Mucosa of stomach (tissue), 1 donor: ENCODE measurements around the gene UBE2I.
"Not testable (repeated sequence)": the region's sequence is repeated elsewhere in the genome, so short reads cannot be mapped to it uniquely, and the experiment has no call there.

Experiments
- H3K27me3 ChIP-seq: one replicate; pipeline ENCODE4 v1.7.0; 2013; ENCODE audit warnings: mild to moderate bottlenecking, low read length; ENCODE audit not compliant: control insufficient read depth, insufficient read depth
- H3K36me3 ChIP-seq: one replicate; pipeline ENCODE4 v1.7.0; 2013; ENCODE audit warnings: low read length; ENCODE audit not compliant: control insufficient read depth, insufficient read depth
- H3K4me1 ChIP-seq: one replicate; pipeline ENCODE4 v1.7.0; 2013; ENCODE audit warnings: mild to moderate bottlenecking, low read length; ENCODE audit not compliant: control insufficient read depth, insufficient read depth
- H3K4me3 ChIP-seq: one replicate; pipeline ENCODE4 v1.7.0; 2013; ENCODE audit warnings: low read length
- H3K9ac ChIP-seq: one replicate; pipeline ENCODE4 v1.7.0; 2013; ENCODE audit warnings: mild to moderate bottlenecking, low read length, moderate library complexity
- H3K9me3 ChIP-seq: one replicate; pipeline ENCODE4 v1.7.0; 2013; ENCODE audit warnings: mild to moderate bottlenecking, low read length, moderate library complexity; ENCODE audit not compliant: control insufficient read depth
- donor health status: Pancreatic carcinoma.

UBE2I gene

GRCh38 chr16:1308977-1309885, at the start of gene UBE2I:
Gene UBE2I (plus strand): TSS chr16:1309636. CDS start chr16:1314031, 4,395 bp downstream.
- H3K9ac ChIP-seq, result peak within 1 kb of the TSS; percentile 97
- H3K4me3 ChIP-seq, result peak within 1 kb of the TSS; percentile 44
- H3K27me3 ChIP-seq, result no peaks in the 10 kb centered on the region
- no peaks in the 10 kb centered on the region for H3K36me3 ChIP-seq
- peaks cover 21% of the 10 kb centered on the region for H3K4me1 ChIP-seq
- H3K9me3 ChIP-seq, result no peaks in the 10 kb centered on the region

- Histone ChIP-seq H3K9me3 (no peaks in the 10 kb centered on the region), H3K27me3 (peaks cover 56% of the 10 kb centered on the region), H3K4me3 (no peak overlapping the region), H3K4me1 (peaks cover 7% of the 10 kb centered on the region), H3K36me3 (no peaks in the 10 kb centered on the region), H3K9ac (no peak overlapping the region)
Observed at GRCh38 chr16:1259760-1260068, 49.7 kb upstream of the UBE2I start.

- peaks cover 7% of the 10 kb centered on the region for H3K4me1 ChIP-seq
- H3K9ac ChIP-seq, result no peak overlapping the region
- no peak overlapping the region for H3K4me3 ChIP-seq
- no peaks in the 10 kb centered on the region for H3K9me3 ChIP-seq
- peaks cover 56% of the 10 kb centered on the region for H3K27me3 ChIP-seq
- H3K36me3 ChIP-seq, result no peaks in the 10 kb centered on the region
Observed at GRCh38 chr16:1260101-1260680, 49.2 kb upstream of the UBE2I start.

GRCh38 chr16:1261131-1261892, 48.1 kb upstream of the UBE2I start:
- Histone ChIP-seq H3K27me3 (peaks cover 56% of the 10 kb centered on the region), H3K4me3 (no peak overlapping the region)

GRCh38 chr16:1262210-1262845, 47.1 kb upstream of the UBE2I start:
- Histone ChIP-seq H3K4me1 (peaks cover 7% of the 10 kb centered on the region), H3K9ac (no peak overlapping the region), H3K27me3 (peaks cover 49% of the 10 kb centered on the region), H3K36me3 (no peaks in the 10 kb centered on the region), H3K9me3 (no peaks in the 10 kb centered on the region), H3K4me3 (no peak overlapping the region)

More at GRCh38 chr16:1261131-1261892, 48.1 kb upstream of the UBE2I start:
- Histone ChIP-seq H3K36me3 (no peaks in the 10 kb centered on the region), H3K9me3 (no peaks in the 10 kb centered on the region), H3K4me1 (peaks cover 7% of the 10 kb centered on the region), H3K9ac (no peak overlapping the region)

GRCh38 chr16:1262846-1263221, 46.6 kb upstream of the UBE2I start:
- Histone ChIP-seq H3K36me3 (no peaks in the 10 kb centered on the region), H3K9me3 (no peaks in the 10 kb centered on the region), H3K27me3 (peaks cover 49% of the 10 kb centered on the region), H3K9ac (no peak overlapping the region), H3K4me1 (peaks cover 7% of the 10 kb centered on the region), H3K4me3 (no peak overlapping the region)

GRCh38 chr16:1263591-1264344, 45.7 kb upstream of the UBE2I start:
- Histone ChIP-seq H3K27me3 (peaks cover 49% of the 10 kb centered on the region), H3K9me3 (no peaks in the 10 kb centered on the region), H3K36me3 (no peaks in the 10 kb centered on the region), H3K4me3 (no peak overlapping the region), H3K9ac (no peak overlapping the region), H3K4me1 (peaks cover 7% of the 10 kb centered on the region)

GRCh38 chr16:1264345-1265089, 44.9 kb upstream of the UBE2I start:
- no peaks in the 10 kb centered on the region for H3K9me3 ChIP-seq
- H3K9ac ChIP-seq, result no peak overlapping the region
- no peaks in the 10 kb centered on the region for H3K36me3 ChIP-seq
- peaks cover 1% of the 10 kb centered on the region for H3K4me1 ChIP-seq
- H3K27me3 ChIP-seq, result peaks cover 41% of the 10 kb centered on the region
- no peak overlapping the region for H3K4me3 ChIP-seq

GRCh38 chr16:1265090-1265630, 44.3 kb upstream of the UBE2I start:
- H3K36me3 ChIP-seq, result no peaks in the 10 kb centered on the region
- H3K9ac ChIP-seq, result no peak overlapping the region
- H3K4me1 ChIP-seq, result no peaks in the 10 kb centered on the region
- H3K9me3 ChIP-seq, result no peaks in the 10 kb centered on the region
- no peak overlapping the region for H3K4me3 ChIP-seq
- H3K27me3 ChIP-seq, result peaks cover 35% of the 10 kb centered on the region

- H3K4me1 ChIP-seq, result no peaks in the 10 kb centered on the region
- H3K4me3 ChIP-seq, result no peak overlapping the region
- H3K36me3 ChIP-seq, result no peaks in the 10 kb centered on the region
- no peak overlapping the region for H3K9ac ChIP-seq
- H3K9me3 ChIP-seq, result no peaks in the 10 kb centered on the region
- H3K27me3 ChIP-seq, result peaks cover 28% of the 10 kb centered on the region
Observed at GRCh38 chr16:1265826-1266225, 43.6 kb upstream of the UBE2I start.

- not testable (repeated sequence) for H3K27me3 ChIP-seq, H3K9ac ChIP-seq, H3K9me3 ChIP-seq, H3K4me1 ChIP-seq, H3K4me3 ChIP-seq, H3K36me3 ChIP-seq
Observed at GRCh38 chr16:1269418-1269817, 40.0 kb upstream of the UBE2I start.
